Panc1 (cell line): ENCODE results near the gene TRIP4. TPM values are rescaled to one million over a fixed set of nuclear protein-coding genes. Genes with fewer than 3 reads are reported as not detected.
"Not testable (repeated sequence)": the region's sequence is repeated elsewhere in the genome, so short reads cannot be mapped to it uniquely, and the experiment has no call there.

Experiments used
- ATAC-seq: fragments of 200-7000 bp; cut with Tn5 transposase; 2 replicates; pipeline ENCODE4 v1.9.1; 2020; ENCODE audit warnings: mild to moderate bottlenecking, moderate library complexity
- BruUV-seq: library from RNA; stranded (reverse); fragments of 400-500 nt; replicated peaks from 2 replicates; lab custom pipeline; 2021; lab: Mats Ljungman, UMichigan
- CTCF ChIA-PET: fragments of 300-600 bp; sonication (Branson Sonifier 250); formaldehyde crosslinking; loops from one replicate; lab custom pipeline; 2022; ENCODE audit warnings: antibody characterized with exemption; lab: Charles Lee
- POLR2A ChIA-PET: fragments of 300-600 bp; sonication (Branson Sonifier 250); formaldehyde crosslinking; loops from one replicate; lab custom pipeline; 2022; ENCODE audit warnings: antibody characterized with exemption; lab: Charles Lee
- DNase-seq: peaks from one replicate; pipeline ENCODE4 v3.0.0-alpha.2; 2010; ENCODE audit warnings: low read depth, low spot score
- H3K27ac ChIP-seq: 2 replicates; pipeline ENCODE4 v1.5.1; 2011; ENCODE audit warnings: mild to moderate bottlenecking, low read length, inconsistent platforms
- H3K27me3 ChIP-seq: fragments of 200-500 bp; sonication (Bioruptor generic); 2 replicates; pipeline ENCODE4 v1.6.0; 2014; ENCODE audit warnings: low read length, inconsistent platforms; ENCODE audit not compliant: control insufficient read depth, insufficient read depth
- H3K36me3 ChIP-seq: fragments of 200-500 bp; sonication (Bioruptor generic); 2 replicates; pipeline ENCODE4 v1.5.1; 2014; ENCODE audit warnings: inconsistent platforms, mild to moderate bottlenecking, low read length, moderate library complexity; ENCODE audit not compliant: control insufficient read depth, insufficient read depth
- H3K4me1 ChIP-seq: 2 replicates; pipeline ENCODE4 v1.5.1; 2011; ENCODE audit warnings: inconsistent platforms, mild to moderate bottlenecking, low read length, moderate library complexity; ENCODE audit not compliant: control insufficient read depth, insufficient read depth
- H3K4me3 ChIP-seq, 2 experiments: 2 replicates each; pipeline ENCODE4 v1.5.1; 2011 to 2012; ENCODE audit warnings: low read depth in 2 of 2, low read length in 2 of 2, mild to moderate bottlenecking in 2 of 2, inconsistent platforms in 1 of 2, moderate library complexity in 1 of 2
- H3K9me3 ChIP-seq: fragments of 200-500 bp; sonication (Bioruptor generic); 2 replicates; pipeline ENCODE4 v1.5.1; 2014; ENCODE audit warnings: low read depth, mild to moderate bottlenecking, inconsistent platforms, low read length, moderate library complexity; ENCODE audit not compliant: control insufficient read depth, insufficient read depth
- POLR2AphosphoS5 ChIP-seq: IDR thresholded peaks from 2 replicates; pipeline ENCODE4 v1.6.1; 2012; ENCODE audit warnings: mild to moderate bottlenecking, low read depth, low read length, moderate library complexity
- SIN3A ChIP-seq: IDR thresholded peaks from 2 replicates; pipeline ENCODE4 v1.6.1; 2012; ENCODE audit warnings: low read depth, mild to moderate bottlenecking, low read length, moderate library complexity, borderline replicate concordance; ENCODE audit not compliant: insufficient read depth
- TCF7L2 ChIP-seq: IDR thresholded peaks from 2 replicates; pipeline ENCODE4 v1.6.1; 2011; ENCODE audit warnings: mild to moderate bottlenecking, low read depth, low read length, inconsistent platforms
- in situ Hi-C: cut with HindIII; loops from 2 replicates; pipeline ENCODE4 v1.10.0; 2016; ENCODE audit warnings: low sequenced_read_pairs, low pct_unique_long_range_greater_than_20kb
- intact Hi-C: fragments of 100-400 bp; cut with micrococcal nuclease; formaldehyde crosslinking; loops from one replicate; pipeline ENCODE4 v1.10.0; 2022; ENCODE audit not compliant: unreplicated experiment
- total RNA-seq: library from RNA; stranded (reverse); gene quantifications from one replicate; pipeline ENCODE4 v1.2.1, GENCODE V29; 2021; ENCODE audit not compliant: unreplicated experiment
- TF ChIP-seq, protein P1 (sequence below), 2 experiments: IDR thresholded peaks; 2 replicates each; pipeline ENCODE4 v1.6.1; 2011 to 2012; ENCODE audit warnings: low read depth in 2 of 2, control low read depth in 1 of 2, low read length in 1 of 2, mild to moderate bottlenecking in 1 of 2, moderate library complexity in 1 of 2; ENCODE audit not compliant: insufficient read depth in 1 of 2
- TF ChIP-seq, protein P2 (sequence below): fragments of 450-650 bp; IDR thresholded peaks from 2 replicates; pipeline ENCODE4 v1.5.1; 2017; ENCODE audit warnings: mild to moderate bottlenecking

The TRIP4 gene
- total RNA-seq, 1 experiment from 2014 or later, result 42.8 TPM

DNA sequence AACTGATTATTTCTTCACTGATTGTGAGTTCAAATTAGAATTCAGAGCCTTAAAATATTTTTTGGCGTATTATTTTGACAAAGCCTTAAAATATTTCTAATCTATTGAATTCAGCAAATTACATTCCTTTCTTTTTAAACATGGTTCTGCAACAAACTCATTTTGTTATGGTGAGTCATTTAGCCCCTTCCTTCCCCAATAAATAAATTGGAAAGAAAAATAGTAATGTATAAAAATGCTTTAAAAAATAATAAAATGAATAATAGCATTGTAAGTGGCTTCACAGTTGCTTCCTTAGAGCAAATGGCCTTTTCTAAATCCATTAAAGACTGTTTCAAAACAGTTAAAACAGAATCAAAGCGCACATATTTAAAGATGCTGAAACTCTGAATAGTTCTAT is 43.8 kb upstream of the TRIP4 start:
- Histone ChIP-seq H3K4me3 (no peak overlapping the region), H3K36me3 (no peaks in the 10 kb centered on the region), H3K27me3 (no peaks in the 10 kb centered on the region), H3K27ac (no peak overlapping the region), H3K4me1 (peaks cover 8% of the 10 kb centered on the region; the same call in 1 of the 2 replicates), H3K9me3 (no peaks in the 10 kb centered on the region)
- BruUV-seq, result no TSS peak
- ChIA-PET POLR2A (interaction anchor here (0.6 kb wide), 1 partner anchor 33 kb away, joined by 3 read pairs; no protein-coding TSS in a partner anchor), CTCF (no interaction called here)
- intact Hi-C loops, result no loop called here
- ATAC-seq (no peak), DNase-seq (no peak)
- TF ChIP-seq, protein P1, sequence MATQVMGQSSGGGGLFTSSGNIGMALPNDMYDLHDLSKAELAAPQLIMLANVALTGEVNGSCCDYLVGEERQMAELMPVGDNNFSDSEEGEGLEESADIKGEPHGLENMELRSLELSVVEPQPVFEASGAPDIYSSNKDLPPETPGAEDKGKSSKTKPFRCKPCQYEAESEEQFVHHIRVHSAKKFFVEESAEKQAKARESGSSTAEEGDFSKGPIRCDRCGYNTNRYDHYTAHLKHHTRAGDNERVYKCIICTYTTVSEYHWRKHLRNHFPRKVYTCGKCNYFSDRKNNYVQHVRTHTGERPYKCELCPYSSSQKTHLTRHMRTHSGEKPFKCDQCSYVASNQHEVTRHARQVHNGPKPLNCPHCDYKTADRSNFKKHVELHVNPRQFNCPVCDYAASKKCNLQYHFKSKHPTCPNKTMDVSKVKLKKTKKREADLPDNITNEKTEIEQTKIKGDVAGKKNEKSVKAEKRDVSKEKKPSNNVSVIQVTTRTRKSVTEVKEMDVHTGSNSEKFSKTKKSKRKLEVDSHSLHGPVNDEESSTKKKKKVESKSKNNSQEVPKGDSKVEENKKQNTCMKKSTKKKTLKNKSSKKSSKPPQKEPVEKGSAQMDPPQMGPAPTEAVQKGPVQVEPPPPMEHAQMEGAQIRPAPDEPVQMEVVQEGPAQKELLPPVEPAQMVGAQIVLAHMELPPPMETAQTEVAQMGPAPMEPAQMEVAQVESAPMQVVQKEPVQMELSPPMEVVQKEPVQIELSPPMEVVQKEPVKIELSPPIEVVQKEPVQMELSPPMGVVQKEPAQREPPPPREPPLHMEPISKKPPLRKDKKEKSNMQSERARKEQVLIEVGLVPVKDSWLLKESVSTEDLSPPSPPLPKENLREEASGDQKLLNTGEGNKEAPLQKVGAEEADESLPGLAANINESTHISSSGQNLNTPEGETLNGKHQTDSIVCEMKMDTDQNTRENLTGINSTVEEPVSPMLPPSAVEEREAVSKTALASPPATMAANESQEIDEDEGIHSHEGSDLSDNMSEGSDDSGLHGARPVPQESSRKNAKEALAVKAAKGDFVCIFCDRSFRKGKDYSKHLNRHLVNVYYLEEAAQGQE (IDR thresholded peaks at IDR 0.05; ENCODE audit: insufficient read depth in 1 of 2, low read depth in 2 of 2, low read length in 1 of 2), result no peak
- TF ChIP-seq SIN3A (no peak), TCF7L2 (no peak), POLR2AphosphoS5 (no peak)
- TF ChIP-seq, protein P2, sequence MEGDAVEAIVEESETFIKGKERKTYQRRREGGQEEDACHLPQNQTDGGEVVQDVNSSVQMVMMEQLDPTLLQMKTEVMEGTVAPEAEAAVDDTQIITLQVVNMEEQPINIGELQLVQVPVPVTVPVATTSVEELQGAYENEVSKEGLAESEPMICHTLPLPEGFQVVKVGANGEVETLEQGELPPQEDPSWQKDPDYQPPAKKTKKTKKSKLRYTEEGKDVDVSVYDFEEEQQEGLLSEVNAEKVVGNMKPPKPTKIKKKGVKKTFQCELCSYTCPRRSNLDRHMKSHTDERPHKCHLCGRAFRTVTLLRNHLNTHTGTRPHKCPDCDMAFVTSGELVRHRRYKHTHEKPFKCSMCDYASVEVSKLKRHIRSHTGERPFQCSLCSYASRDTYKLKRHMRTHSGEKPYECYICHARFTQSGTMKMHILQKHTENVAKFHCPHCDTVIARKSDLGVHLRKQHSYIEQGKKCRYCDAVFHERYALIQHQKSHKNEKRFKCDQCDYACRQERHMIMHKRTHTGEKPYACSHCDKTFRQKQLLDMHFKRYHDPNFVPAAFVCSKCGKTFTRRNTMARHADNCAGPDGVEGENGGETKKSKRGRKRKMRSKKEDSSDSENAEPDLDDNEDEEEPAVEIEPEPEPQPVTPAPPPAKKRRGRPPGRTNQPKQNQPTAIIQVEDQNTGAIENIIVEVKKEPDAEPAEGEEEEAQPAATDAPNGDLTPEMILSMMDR, result no peak
- in situ Hi-C loops, result no loop called here

DNA sequence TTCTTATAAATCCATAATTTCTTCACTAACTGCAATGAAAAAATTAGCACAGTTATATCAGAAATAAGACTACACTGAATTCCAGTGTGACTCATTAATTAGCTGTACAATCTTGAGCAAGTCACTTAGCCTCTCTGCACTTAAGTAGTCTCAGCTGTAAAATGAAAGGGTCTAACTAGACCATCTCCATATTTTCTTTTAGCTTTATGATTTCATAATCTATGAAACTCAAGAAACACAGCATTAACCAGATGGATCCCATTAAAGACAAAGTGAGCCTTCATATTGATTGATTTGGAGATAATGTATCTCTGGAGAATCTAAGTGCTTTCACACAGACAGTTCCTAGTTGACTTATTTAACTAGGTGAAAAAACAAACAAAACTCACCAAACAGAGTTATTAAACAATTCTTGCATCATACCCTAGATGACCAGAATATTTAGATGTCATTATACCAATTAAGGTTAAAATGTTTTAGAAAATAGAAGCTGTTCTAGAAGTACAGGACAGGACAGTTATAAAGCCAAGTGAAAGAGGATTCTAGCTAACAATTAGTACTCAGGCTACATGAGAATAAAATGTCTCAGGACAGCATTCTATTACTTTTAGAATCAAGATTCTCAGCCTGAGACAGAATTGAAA is 42.9 kb upstream of the TRIP4 start:
- no peak overlapping the region for H3K4me3 ChIP-seq
- intact Hi-C loops, result no loop called here
- peaks cover 8% of the 10 kb centered on the region; the same call in 1 of the 2 replicates for H3K4me1 ChIP-seq
- in situ Hi-C loops, result no loop called here
- BruUV-seq, result no TSS peak
- H3K9me3 ChIP-seq, result no peaks in the 10 kb centered on the region
- ATAC-seq (no peak), DNase-seq (no peak)
- no peaks in the 10 kb centered on the region for H3K36me3 ChIP-seq
- H3K27me3 ChIP-seq, result no peaks in the 10 kb centered on the region
- POLR2A ChIA-PET, result no interaction called here
- CTCF ChIA-PET, result no interaction called here
- H3K27ac ChIP-seq, result peak overlapping the region; percentile 9; the same call in 1 of the 2 replicates
- no peak for TF ChIP-seq TCF7L2
- TF ChIP-seq, protein P2, result no peak
- no peak for TF ChIP-seq POLR2AphosphoS5
- TF ChIP-seq, protein P1 (IDR thresholded peaks at IDR 0.05; ENCODE audit: insufficient read depth in 1 of 2, low read depth in 2 of 2, low read length in 1 of 2), result no peak
- TF ChIP-seq SIN3A, result no peak

DNA sequence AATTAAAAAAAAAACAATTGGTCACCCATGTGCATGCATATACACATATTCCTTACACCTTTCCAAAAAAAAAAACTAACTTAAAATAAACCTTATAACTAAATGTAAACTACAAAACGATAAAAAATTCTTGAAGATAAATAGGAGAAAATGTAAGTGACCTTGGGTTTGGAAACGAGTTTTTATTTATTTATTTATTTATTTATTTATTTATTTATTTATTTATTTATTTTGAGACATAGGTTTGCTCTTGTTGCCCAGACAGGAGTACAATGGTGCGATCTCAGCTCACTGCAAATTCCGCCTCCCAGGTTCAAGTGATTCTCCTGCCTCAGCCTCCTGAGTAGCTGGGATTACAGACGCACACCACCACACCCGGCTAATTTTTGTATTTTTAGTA is 41.4 kb upstream of the TRIP4 start:
- H3K4me1 ChIP-seq, H3K36me3 ChIP-seq, DNase-seq, BruUV-seq, H3K4me3 ChIP-seq, ATAC-seq, POLR2A ChIA-PET, H3K27ac ChIP-seq, in situ Hi-C loops, H3K27me3 ChIP-seq, intact Hi-C loops, H3K9me3 ChIP-seq: not testable (repeated sequence)
- CTCF ChIA-PET, result interaction anchor here (0.7 kb wide), 1 partner anchor 159 kb away, joined by 4 read pairs; no protein-coding TSS in a partner anchor
